LNCaP clone FGC (cell line): ENCODE data around the gene FAM83B.
"Not testable (repeated sequence)": the region's sequence is repeated elsewhere in the genome, so short reads cannot be mapped to it uniquely, and the experiment has no call there.

Source experiments
- DNase-seq: peaks from one replicate; pipeline ENCODE4 v3.0.0-alpha.2; 2011; ENCODE audit warnings: low read depth
- H3K4me3 ChIP-seq: 2 replicates; pipeline ENCODE4 v1.5.1; 2011; ENCODE audit warnings: mild to moderate bottlenecking, low read depth, low read length, control low read depth
- TF ChIP-seq, protein P1 (sequence below): IDR thresholded peaks from 2 replicates; pipeline ENCODE4 v1.5.1; 2012; ENCODE audit warnings: mild to moderate bottlenecking; ENCODE audit not compliant: control insufficient read depth, insufficient read depth; ENCODE audit errors: extremely low read depth

FAM83B gene, protein sequence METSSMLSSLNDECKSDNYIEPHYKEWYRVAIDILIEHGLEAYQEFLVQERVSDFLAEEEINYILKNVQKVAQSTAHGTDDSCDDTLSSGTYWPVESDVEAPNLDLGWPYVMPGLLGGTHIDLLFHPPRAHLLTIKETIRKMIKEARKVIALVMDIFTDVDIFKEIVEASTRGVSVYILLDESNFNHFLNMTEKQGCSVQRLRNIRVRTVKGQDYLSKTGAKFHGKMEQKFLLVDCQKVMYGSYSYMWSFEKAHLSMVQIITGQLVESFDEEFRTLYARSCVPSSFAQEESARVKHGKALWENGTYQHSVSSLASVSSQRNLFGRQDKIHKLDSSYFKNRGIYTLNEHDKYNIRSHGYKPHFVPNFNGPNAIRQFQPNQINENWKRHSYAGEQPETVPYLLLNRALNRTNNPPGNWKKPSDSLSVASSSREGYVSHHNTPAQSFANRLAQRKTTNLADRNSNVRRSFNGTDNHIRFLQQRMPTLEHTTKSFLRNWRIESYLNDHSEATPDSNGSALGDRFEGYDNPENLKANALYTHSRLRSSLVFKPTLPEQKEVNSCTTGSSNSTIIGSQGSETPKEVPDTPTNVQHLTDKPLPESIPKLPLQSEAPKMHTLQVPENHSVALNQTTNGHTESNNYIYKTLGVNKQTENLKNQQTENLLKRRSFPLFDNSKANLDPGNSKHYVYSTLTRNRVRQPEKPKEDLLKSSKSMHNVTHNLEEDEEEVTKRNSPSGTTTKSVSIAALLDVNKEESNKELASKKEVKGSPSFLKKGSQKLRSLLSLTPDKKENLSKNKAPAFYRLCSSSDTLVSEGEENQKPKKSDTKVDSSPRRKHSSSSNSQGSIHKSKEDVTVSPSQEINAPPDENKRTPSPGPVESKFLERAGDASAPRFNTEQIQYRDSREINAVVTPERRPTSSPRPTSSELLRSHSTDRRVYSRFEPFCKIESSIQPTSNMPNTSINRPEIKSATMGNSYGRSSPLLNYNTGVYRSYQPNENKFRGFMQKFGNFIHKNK

GRCh38 chr6:54846243-54846856 lies at the start of gene FAM83B:
Gene FAM83B (plus strand): TSS chr6:54846771. CDS start chr6:54870247, 23,476 bp downstream.
- DNase-seq, result no peak
- no peak within 1 kb of the TSS for H3K4me3 ChIP-seq
- TF ChIP-seq, protein P1, sequence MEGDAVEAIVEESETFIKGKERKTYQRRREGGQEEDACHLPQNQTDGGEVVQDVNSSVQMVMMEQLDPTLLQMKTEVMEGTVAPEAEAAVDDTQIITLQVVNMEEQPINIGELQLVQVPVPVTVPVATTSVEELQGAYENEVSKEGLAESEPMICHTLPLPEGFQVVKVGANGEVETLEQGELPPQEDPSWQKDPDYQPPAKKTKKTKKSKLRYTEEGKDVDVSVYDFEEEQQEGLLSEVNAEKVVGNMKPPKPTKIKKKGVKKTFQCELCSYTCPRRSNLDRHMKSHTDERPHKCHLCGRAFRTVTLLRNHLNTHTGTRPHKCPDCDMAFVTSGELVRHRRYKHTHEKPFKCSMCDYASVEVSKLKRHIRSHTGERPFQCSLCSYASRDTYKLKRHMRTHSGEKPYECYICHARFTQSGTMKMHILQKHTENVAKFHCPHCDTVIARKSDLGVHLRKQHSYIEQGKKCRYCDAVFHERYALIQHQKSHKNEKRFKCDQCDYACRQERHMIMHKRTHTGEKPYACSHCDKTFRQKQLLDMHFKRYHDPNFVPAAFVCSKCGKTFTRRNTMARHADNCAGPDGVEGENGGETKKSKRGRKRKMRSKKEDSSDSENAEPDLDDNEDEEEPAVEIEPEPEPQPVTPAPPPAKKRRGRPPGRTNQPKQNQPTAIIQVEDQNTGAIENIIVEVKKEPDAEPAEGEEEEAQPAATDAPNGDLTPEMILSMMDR, result no peak

DNA sequence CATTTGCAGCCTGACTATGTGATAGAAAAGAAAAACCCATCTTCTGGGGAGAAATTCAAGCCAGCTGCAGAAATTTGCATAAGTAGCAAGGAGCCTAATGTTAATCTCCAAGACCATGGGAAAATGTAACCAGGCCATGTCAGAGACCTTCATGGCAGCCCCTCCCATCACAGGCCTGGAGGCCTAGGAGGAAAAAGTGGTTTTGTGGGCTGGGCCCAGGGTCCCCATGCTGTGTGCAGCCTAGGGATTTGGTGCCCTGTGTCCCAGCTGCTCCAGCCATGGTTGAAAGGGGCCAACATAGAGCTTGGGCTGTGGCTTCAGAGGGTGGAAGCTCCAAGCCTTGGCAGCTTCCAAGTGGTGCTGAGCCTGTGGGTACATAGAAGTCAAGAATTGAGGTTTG lies 49.7 kb upstream of the FAM83B start:
- not testable (repeated sequence) for H3K4me3 ChIP-seq, DNase-seq

DNA sequence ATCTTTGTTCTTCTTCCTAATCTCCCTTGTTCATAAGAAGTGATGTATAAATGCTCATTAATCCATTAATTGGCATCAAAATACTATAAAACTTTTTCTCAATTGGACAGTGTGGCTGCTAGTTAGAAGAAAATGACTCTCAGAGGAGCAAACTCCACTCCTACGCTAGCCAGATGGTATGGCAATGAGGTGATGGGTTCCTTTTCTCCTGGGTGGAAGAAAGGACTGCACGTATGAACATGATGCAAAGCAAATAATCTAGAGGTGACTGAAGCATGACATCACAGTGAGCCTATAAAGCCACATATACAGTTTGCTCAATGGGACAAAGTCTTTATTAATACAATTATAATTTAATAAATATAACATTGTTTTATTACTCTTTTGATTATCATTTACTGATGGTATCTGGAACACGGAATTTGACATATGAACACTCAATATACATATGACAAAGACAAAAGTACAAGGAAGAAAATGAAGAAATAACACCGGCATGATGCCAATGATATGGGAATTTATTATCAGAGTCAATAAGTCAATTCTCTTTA lies 46.4 kb upstream of the FAM83B start:
- TF ChIP-seq, protein P1, result no peak
- H3K4me3 ChIP-seq, result no peak overlapping the region
- DNase-seq, result no peak

DNA sequence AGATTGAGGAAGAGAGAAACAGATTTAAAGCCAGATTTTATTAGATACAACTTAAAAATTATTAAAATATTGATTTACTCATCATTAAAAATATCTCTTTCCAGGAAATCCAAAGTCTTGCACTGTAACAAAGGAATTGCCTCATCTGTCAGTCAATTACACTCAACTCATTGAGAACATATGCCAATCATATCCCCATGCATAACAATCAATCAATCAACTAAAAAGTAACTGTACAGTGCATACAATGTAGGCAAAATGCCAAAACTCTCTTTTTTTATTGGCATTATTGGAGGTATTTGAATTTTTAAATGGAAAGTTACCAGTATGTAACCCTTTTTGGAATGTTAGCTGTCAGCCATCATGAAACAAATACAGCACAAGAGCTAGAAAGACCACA lies 45.3 kb upstream of the FAM83B start:
- no peak for DNase-seq
- no peak overlapping the region for H3K4me3 ChIP-seq
- TF ChIP-seq, protein P1, result no peak

DNA sequence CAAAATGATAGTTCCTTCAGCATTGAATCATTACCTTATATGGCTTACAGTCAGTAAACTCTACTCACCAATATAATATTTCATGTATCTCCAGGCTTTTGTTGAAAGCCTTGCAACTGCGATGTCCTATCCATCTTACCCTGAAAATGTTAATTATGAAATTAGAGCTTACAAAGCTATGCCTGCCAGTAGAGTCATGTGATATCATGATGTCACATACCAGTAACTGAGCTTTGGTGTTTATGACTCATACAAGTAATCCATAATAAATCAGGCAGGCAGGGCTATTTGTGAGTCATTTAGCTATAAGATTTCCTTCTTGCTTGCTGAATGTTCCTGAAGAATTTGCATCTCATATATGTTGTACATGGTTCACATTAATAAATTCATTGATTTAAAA lies 44.9 kb upstream of the FAM83B start:
- TF ChIP-seq, protein P1, result no peak
- no peak overlapping the region for H3K4me3 ChIP-seq
- no peak for DNase-seq

GRCh38 chr6:54802775-54803634 lies 43.6 kb upstream of the FAM83B start:
- TF ChIP-seq, protein P1, result no peak
- no peak for DNase-seq
- H3K4me3 ChIP-seq, result no peak overlapping the region
